ENCODE measurements around the gene MEST. TPM values are rescaled to one million over a fixed set of nuclear protein-coding genes. Genes with fewer than 3 reads are reported as not detected.

MEST gene
- total RNA-seq, 2 experiments from 2014 or later: 6.8 to 9.2 TPM

DNA sequence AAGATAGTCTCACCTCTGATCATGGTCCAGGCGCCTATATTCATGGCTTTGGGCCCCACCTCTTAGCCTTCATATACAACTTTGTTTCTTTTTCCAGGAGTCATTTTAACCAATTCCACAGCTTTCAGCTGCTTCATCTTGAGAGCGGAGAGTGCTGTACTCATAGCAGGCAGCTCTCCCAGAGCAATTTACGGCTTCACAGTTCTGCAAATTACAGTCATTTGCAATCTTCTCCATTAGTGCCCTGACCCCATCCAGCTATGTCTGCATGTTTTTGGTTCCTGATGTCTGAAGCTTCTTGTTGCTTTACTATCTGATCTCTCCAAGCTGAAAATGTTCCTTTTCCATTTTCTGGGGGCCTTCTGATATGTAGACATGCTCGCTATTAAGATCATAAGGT is 18.0 kb upstream of the MEST start:
- Mint-ChIP-seq H3K36me3 (ENCODE audit: low read depth) (no peaks in the 10 kb centered on the region), H3K4me1 (ENCODE audit: low read depth) (peaks cover 4% of the 10 kb centered on the region), H3K9me3 (peaks cover 4% of the 10 kb centered on the region), H3K27me3 (peaks cover 1% of the 10 kb centered on the region), H3K27ac (no peak overlapping the region), H3K4me3 (no peak overlapping the region)
- no peak for TF ChIP-seq CTCF (IDR thresholded peaks at IDR 0.05)
- ChIA-PET CTCF (interaction anchor here (0.6 to 1.4 kb wide), 3 partner anchors 8 to 13 kb away, joined by 3 read pairs; no protein-coding TSS in a partner anchor), POLR2A (no interaction called here)
- ATAC-seq (no peak), DNase-seq (no peak)
- intact Hi-C loops (cut with micrococcal nuclease): no loop called here

- Mint-ChIP-seq H3K36me3 (ENCODE audit: low read depth) (no peaks in the 10 kb centered on the region), H3K27me3 (peaks cover 1% of the 10 kb centered on the region), H3K27ac (no peak overlapping the region), H3K9me3 (peaks cover 4% of the 10 kb centered on the region), H3K4me1 (ENCODE audit: low read depth) (peaks cover 4% of the 10 kb centered on the region), H3K4me3 (no peak overlapping the region)
- intact Hi-C loops (cut with micrococcal nuclease): no loop called here
- ATAC-seq (no peak), DNase-seq (no peak)
- CTCF ChIA-PET: interaction anchor here (0.6 kb wide), 1 partner anchor 37 kb away, joined by 3 read pairs; no protein-coding TSS in a partner anchor
- TF ChIP-seq CTCF (IDR thresholded peaks at IDR 0.05): no peak
- POLR2A ChIA-PET: no interaction called here
These were observed 16.1 kb upstream of the MEST start for GRCh38 chr7:130475776-130476175.

DNA sequence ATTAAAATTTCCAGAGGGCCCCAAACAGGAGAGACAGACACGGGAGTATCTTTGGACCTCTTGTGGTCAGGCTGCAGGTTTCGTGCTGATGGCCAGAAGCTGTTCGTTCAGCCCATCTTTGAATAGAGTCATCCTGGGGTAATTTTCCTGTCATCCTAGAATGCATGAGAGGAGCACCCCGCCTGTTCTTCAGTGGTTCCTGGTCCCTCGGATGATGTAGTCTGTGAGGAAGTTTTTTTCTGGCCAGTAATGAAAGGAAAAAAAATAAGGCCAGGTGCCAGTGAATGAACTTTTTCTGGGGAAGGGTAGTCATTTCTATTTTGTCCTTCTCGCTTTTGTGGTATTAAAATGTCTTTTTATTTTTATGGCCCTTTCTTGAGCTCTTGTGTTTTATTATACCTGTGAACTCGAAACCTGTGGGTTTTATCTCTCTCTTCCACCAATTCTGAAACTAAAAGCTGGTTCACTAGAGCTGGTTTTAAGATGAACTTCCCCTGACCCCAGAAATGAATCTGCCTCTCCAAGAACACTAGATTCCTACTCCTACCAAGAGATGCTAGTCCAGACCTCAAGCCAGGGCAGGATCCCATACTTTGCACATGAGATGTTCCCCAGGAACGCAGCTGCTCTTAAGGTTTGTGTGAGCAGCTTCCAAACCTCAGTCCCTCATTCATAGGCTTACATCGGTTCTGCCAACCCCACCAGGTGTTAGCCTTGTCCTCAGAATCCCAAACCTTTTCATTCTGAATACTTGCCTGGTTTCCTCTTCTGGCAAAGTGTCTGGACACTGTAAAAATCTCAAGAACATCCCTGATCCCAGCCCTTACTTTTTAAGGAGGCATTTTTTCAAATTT is 15.4 kb upstream of the MEST start:
- no peak for ATAC-seq
- ChIA-PET POLR2A (no interaction called here), CTCF (interaction anchor here (0.9 kb wide), 1 partner anchor 11 kb away, joined by 3 read pairs; no protein-coding TSS in a partner anchor)
- intact Hi-C loops (cut with micrococcal nuclease): no loop called here
- no peak for DNase-seq
- Mint-ChIP-seq H3K36me3 (ENCODE audit: low read depth) (no peaks in the 10 kb centered on the region), H3K9me3 (peaks cover 4% of the 10 kb centered on the region), H3K4me1 (ENCODE audit: low read depth) (peaks cover 4% of the 10 kb centered on the region), H3K27ac (no peak overlapping the region), H3K27me3 (peaks cover 1% of the 10 kb centered on the region), H3K4me3 (no peak overlapping the region)
- no peak for TF ChIP-seq CTCF (IDR thresholded peaks at IDR 0.05)

GRCh38 chr7:130478991-130479390 is 12.9 kb upstream of the MEST start:
- H3K27me3 Mint-ChIP-seq: peaks cover 3% of the 10 kb centered on the region
- H3K4me1 Mint-ChIP-seq (ENCODE audit: low read depth): no peaks in the 10 kb centered on the region
- CTCF ChIA-PET: no interaction called here
- no peak overlapping the region for H3K4me3 Mint-ChIP-seq
- no peaks in the 10 kb centered on the region for H3K36me3 Mint-ChIP-seq (ENCODE audit: low read depth)
- H3K27ac Mint-ChIP-seq: no peak overlapping the region
- no peak for TF ChIP-seq CTCF (IDR thresholded peaks at IDR 0.05)
- ATAC-seq: no peak
- intact Hi-C loops (cut with micrococcal nuclease): no loop called here
- peaks cover 4% of the 10 kb centered on the region for H3K9me3 Mint-ChIP-seq
- POLR2A ChIA-PET: no interaction called here
- no peak for DNase-seq

GRCh38 chr7:130479716-130480400 is 12.0 kb upstream of the MEST start:
- peaks cover 4% of the 10 kb centered on the region for H3K9me3 Mint-ChIP-seq
- POLR2A ChIA-PET: no interaction called here
- no peak overlapping the region for H3K4me3 Mint-ChIP-seq
- H3K27ac Mint-ChIP-seq: no peak overlapping the region
- DNase-seq (no peak), ATAC-seq (no peak)
- intact Hi-C loops (cut with micrococcal nuclease): loop anchor here (10.0 kb wide), 2 partner anchors 235 to 245 kb away; no protein-coding TSS in a partner anchor
- peaks cover 2% of the 10 kb centered on the region for H3K4me1 Mint-ChIP-seq (ENCODE audit: low read depth)
- TF ChIP-seq CTCF (IDR thresholded peaks at IDR 0.05): no peak
- peaks cover 5% of the 10 kb centered on the region for H3K27me3 Mint-ChIP-seq
- no peaks in the 10 kb centered on the region for H3K36me3 Mint-ChIP-seq (ENCODE audit: low read depth)
- CTCF ChIA-PET: no interaction called here
